H1 (cell line): ENCODE results near the gene PLCB2. TPM values are rescaled to one million over a fixed set of nuclear protein-coding genes. Genes with fewer than 3 reads are reported as not detected.

Source experiments
- YY1 ChIP-seq: IDR thresholded peaks from 2 replicates; pipeline ENCODE4 v1.6.1; 2011; ENCODE audit warnings: low read depth, mild to moderate bottlenecking, low read length
- polyA plus RNA-seq, 7 experiments: library from polyadenylated mRNA; depleted of rRNA in 3 of 7; stranded (reverse) in 5 of 7; unstranded in 2 of 7; fragments of >200 nt in 5 of 7; fragments of 200-250 nt in 2 of 7; gene quantifications; 1 replicate in 5 of 7; 2 replicates in 1 of 7; 4 replicates in 1 of 7; pipeline versions ENCODE4 v1.2.1 to v1.2.3, GENCODE V29; 2011 to 2013; ENCODE audit warnings: missing spikeins in 2 of 7, mixed read lengths in 2 of 7
- total RNA-seq: library from RNA; stranded (reverse); fragmentation: NEBNext Ultra II Directional; extraction: Animal tissue kit (Norgen Biotek cat#: 25700); gene quantifications from 2 replicates; pipeline ENCODE4 v1.2.1, GENCODE V29; 2021
- TF ChIP-seq, protein P1 (sequence below): fragments of 300-600 bp; sonication (generic); IDR thresholded peaks from 2 replicates; pipeline ENCODE4 v1.7.1; 2012; ENCODE audit warnings: low read length, moderate library complexity, mild to moderate bottlenecking, inconsistent platforms; ENCODE audit not compliant: insufficient replicate concordance
- TF ChIP-seq, protein P2 (sequence below): IDR thresholded peaks from 2 replicates; pipeline ENCODE4 v1.6.1; 2012; ENCODE audit warnings: inconsistent platforms

The PLCB2 gene
- total and polyA plus RNA-seq, 2 of the 8 experiments (the other 6 are each of a cell fraction or from before 2014, with no cell fraction given), result 7.2 to 8.4 TPM

DNA sequence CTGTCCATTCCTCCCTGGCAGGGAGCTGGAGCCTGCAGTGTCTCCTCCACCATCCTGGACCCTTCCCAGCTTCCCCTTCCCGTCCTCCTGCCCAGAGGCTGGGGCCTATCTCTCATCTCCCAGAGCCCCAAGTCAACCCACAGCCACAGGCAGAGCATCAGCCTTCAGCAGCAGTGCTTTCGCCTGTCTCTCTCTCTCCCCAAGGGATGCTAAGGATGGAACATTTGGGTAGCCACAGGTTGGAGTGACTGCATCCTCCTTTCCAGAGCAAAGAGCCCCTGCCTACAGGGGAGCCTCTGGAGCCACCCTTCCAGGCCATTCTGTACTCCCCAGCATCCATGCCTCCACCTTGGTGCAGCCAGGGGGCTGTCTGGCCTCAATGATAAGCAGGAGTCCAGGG, 4.2 kb downstream of the PLCB2 start (continued):
- TF ChIP-seq, protein P1, sequence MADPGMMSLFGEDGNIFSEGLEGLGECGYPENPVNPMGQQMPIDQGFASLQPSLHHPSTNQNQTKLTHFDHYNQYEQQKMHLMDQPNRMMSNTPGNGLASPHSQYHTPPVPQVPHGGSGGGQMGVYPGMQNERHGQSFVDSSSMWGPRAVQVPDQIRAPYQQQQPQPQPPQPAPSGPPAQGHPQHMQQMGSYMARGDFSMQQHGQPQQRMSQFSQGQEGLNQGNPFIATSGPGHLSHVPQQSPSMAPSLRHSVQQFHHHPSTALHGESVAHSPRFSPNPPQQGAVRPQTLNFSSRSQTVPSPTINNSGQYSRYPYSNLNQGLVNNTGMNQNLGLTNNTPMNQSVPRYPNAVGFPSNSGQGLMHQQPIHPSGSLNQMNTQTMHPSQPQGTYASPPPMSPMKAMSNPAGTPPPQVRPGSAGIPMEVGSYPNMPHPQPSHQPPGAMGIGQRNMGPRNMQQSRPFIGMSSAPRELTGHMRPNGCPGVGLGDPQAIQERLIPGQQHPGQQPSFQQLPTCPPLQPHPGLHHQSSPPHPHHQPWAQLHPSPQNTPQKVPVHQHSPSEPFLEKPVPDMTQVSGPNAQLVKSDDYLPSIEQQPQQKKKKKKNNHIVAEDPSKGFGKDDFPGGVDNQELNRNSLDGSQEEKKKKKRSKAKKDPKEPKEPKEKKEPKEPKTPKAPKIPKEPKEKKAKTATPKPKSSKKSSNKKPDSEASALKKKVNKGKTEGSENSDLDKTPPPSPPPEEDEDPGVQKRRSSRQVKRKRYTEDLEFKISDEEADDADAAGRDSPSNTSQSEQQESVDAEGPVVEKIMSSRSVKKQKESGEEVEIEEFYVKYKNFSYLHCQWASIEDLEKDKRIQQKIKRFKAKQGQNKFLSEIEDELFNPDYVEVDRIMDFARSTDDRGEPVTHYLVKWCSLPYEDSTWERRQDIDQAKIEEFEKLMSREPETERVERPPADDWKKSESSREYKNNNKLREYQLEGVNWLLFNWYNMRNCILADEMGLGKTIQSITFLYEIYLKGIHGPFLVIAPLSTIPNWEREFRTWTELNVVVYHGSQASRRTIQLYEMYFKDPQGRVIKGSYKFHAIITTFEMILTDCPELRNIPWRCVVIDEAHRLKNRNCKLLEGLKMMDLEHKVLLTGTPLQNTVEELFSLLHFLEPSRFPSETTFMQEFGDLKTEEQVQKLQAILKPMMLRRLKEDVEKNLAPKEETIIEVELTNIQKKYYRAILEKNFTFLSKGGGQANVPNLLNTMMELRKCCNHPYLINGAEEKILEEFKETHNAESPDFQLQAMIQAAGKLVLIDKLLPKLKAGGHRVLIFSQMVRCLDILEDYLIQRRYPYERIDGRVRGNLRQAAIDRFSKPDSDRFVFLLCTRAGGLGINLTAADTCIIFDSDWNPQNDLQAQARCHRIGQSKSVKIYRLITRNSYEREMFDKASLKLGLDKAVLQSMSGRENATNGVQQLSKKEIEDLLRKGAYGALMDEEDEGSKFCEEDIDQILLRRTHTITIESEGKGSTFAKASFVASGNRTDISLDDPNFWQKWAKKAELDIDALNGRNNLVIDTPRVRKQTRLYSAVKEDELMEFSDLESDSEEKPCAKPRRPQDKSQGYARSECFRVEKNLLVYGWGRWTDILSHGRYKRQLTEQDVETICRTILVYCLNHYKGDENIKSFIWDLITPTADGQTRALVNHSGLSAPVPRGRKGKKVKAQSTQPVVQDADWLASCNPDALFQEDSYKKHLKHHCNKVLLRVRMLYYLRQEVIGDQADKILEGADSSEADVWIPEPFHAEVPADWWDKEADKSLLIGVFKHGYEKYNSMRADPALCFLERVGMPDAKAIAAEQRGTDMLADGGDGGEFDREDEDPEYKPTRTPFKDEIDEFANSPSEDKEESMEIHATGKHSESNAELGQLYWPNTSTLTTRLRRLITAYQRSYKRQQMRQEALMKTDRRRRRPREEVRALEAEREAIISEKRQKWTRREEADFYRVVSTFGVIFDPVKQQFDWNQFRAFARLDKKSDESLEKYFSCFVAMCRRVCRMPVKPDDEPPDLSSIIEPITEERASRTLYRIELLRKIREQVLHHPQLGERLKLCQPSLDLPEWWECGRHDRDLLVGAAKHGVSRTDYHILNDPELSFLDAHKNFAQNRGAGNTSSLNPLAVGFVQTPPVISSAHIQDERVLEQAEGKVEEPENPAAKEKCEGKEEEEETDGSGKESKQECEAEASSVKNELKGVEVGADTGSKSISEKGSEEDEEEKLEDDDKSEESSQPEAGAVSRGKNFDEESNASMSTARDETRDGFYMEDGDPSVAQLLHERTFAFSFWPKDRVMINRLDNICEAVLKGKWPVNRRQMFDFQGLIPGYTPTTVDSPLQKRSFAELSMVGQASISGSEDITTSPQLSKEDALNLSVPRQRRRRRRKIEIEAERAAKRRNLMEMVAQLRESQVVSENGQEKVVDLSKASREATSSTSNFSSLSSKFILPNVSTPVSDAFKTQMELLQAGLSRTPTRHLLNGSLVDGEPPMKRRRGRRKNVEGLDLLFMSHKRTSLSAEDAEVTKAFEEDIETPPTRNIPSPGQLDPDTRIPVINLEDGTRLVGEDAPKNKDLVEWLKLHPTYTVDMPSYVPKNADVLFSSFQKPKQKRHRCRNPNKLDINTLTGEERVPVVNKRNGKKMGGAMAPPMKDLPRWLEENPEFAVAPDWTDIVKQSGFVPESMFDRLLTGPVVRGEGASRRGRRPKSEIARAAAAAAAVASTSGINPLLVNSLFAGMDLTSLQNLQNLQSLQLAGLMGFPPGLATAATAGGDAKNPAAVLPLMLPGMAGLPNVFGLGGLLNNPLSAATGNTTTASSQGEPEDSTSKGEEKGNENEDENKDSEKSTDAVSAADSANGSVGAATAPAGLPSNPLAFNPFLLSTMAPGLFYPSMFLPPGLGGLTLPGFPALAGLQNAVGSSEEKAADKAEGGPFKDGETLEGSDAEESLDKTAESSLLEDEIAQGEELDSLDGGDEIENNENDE, result no peak
- TF ChIP-seq, protein P2, sequence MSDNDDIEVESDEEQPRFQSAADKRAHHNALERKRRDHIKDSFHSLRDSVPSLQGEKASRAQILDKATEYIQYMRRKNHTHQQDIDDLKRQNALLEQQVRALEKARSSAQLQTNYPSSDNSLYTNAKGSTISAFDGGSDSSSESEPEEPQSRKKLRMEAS, result no peak
- TF ChIP-seq YY1, result no peak
- TF ChIP-seq, all 59 proteins: peak for 0
